GM23338 (cell line): ENCODE measurements around the gene EXOC3L4. TPM values are rescaled to one million over a fixed set of nuclear protein-coding genes. Genes with fewer than 3 reads are reported as not detected.

Experiments
- ATAC-seq: fragments of 200-7000 bp; cut with Tn5 transposase; 3 replicates; pipeline ENCODE4 v1.9.1; 2020
- DNase-seq: peaks from one replicate; pipeline ENCODE4 v3.0.0-alpha.2; 2015; ENCODE audit warnings: low spot score
- H2AFZ ChIP-seq: fragments of 200-600 bp; sonication (generic); 2 replicates; pipeline ENCODE4 v1.8.0; 2016; ENCODE audit warnings: antibody characterized with exemption, mild to moderate bottlenecking, moderate library complexity
- H3F3A ChIP-seq: fragments of 200-600 bp; sonication (generic); replicated peaks from 2 replicates; pipeline ENCODE4 v1.8.0; 2017; ENCODE audit warnings: antibody characterized with exemption, mixed run types, low read depth
- H3K27ac ChIP-seq: fragments of 200-600 bp; sonication (generic); 2 replicates; pipeline ENCODE4 v1.6.1; 2016; ENCODE audit warnings: low read depth
- H3K27me3 ChIP-seq: fragments of 200-600 bp; sonication (generic); 2 replicates; pipeline ENCODE4 v1.8.0; 2016; ENCODE audit warnings: mild to moderate bottlenecking, mixed run types, moderate library complexity; ENCODE audit not compliant: insufficient read depth
- H3K36me3 ChIP-seq: fragments of 200-600 bp; sonication (generic); 2 replicates; pipeline ENCODE4 v1.8.0; 2016; ENCODE audit warnings: mild to moderate bottlenecking; ENCODE audit not compliant: insufficient read depth
- H3K4me1 ChIP-seq: fragments of 200-600 bp; sonication (generic); 2 replicates; pipeline ENCODE4 v1.8.0; 2016; ENCODE audit warnings: mild to moderate bottlenecking, moderate library complexity; ENCODE audit not compliant: insufficient read depth
- H3K4me2 ChIP-seq: fragments of 200-600 bp; sonication (generic); 2 replicates; pipeline ENCODE4 v1.7.1; 2017; ENCODE audit warnings: mixed run types
- H3K4me3 ChIP-seq: fragments of 200-600 bp; sonication (generic); 2 replicates; pipeline ENCODE4 v1.6.1; 2016; ENCODE audit warnings: mixed run types
- H3K79me2 ChIP-seq: fragments of 200-600 bp; sonication (generic); replicated peaks from 2 replicates; pipeline ENCODE4 v1.8.0; 2017; ENCODE audit warnings: mild to moderate bottlenecking; ENCODE audit not compliant: insufficient read depth
- H3K9me2 ChIP-seq: fragments of 200-600 bp; sonication (generic); 2 replicates; pipeline ENCODE4 v1.8.0; 2017; ENCODE audit not compliant: insufficient read depth
- H4K20me1 ChIP-seq: fragments of 200-600 bp; sonication (generic); replicated peaks from 2 replicates; pipeline ENCODE4 v1.8.0; 2017; ENCODE audit warnings: mild to moderate bottlenecking; ENCODE audit not compliant: insufficient read depth
- H3K27ac Mint-ChIP-seq: 2 replicates; pipeline ENCODE4 v1.8.0; 2020; ENCODE audit warnings: inconsistent platforms, mild to moderate bottlenecking, moderate library complexity, mixed read lengths
- H3K27me3 Mint-ChIP-seq: 3 replicates; pipeline ENCODE4 v1.8.0; 2022; ENCODE audit warnings: low read depth, mild to moderate bottlenecking, moderate library complexity, mixed read lengths, inconsistent platforms; ENCODE audit not compliant: insufficient read depth, poor library complexity
- H3K36me3 Mint-ChIP-seq: 3 replicates; pipeline ENCODE4 v1.8.0; 2021; ENCODE audit warnings: low read depth, mild to moderate bottlenecking, inconsistent platforms, moderate library complexity, mixed read lengths
- H3K4me1 Mint-ChIP-seq: 3 replicates; pipeline ENCODE4 v1.8.0; 2020; ENCODE audit warnings: mild to moderate bottlenecking, inconsistent platforms, mixed read lengths
- H3K4me3 Mint-ChIP-seq: 3 replicates; pipeline ENCODE4 v1.8.0; 2021; ENCODE audit warnings: moderate library complexity, mild to moderate bottlenecking, inconsistent platforms, mixed read lengths
- H3K9me3 Mint-ChIP-seq: 3 replicates; pipeline ENCODE4 v1.8.0; 2020; ENCODE audit warnings: moderate library complexity, mild to moderate bottlenecking, inconsistent platforms, mixed read lengths
- CREB1 ChIP-seq: fragments of 250-450 bp; sonication (Bioruptor Pico); IDR thresholded peaks from 2 replicates; pipeline ENCODE4 v1.5.0; 2020; ENCODE audit warnings: low read depth, mild to moderate bottlenecking, moderate library complexity
- EZH2 ChIP-seq: fragments of 200-600 bp; sonication (generic); IDR thresholded peaks from one replicate; pipeline ENCODE4 v1.8.0; 2017; ENCODE audit warnings: antibody characterized with exemption, mild to moderate bottlenecking, low read depth; ENCODE audit not compliant: unreplicated experiment
- EZH2phosphoT487 ChIP-seq: fragments of 200-600 bp; sonication (generic); IDR thresholded peaks from one replicate; pipeline ENCODE4 v1.8.1; 2018; ENCODE audit warnings: antibody characterized with exemption; ENCODE audit not compliant: unreplicated experiment
- JUNB ChIP-seq: IDR thresholded peaks from one replicate; pipeline ENCODE4 v1.6.1; 2016; ENCODE audit warnings: antibody characterized with exemption; ENCODE audit not compliant: unreplicated experiment
- NANOG ChIP-seq: IDR thresholded peaks from 2 replicates; pipeline ENCODE4 v1.6.1; 2016; ENCODE audit warnings: antibody characterized with exemption, borderline replicate concordance
- POLR2AphosphoS5 ChIP-seq: IDR thresholded peaks from 2 replicates; pipeline ENCODE4 v1.6.1; 2016; ENCODE audit warnings: antibody characterized with exemption, low read depth
- REST ChIP-seq: IDR thresholded peaks from one replicate; pipeline ENCODE4 v1.6.1; 2018; ENCODE audit warnings: antibody characterized with exemption; ENCODE audit not compliant: unreplicated experiment
- STAT1 ChIP-seq: IDR thresholded peaks from one replicate; pipeline ENCODE4 v1.6.1; 2016; ENCODE audit warnings: antibody characterized with exemption; ENCODE audit not compliant: unreplicated experiment
- ZNF114 ChIP-seq: fragments of 250-450 bp; sonication (Bioruptor Pico); IDR thresholded peaks from 2 replicates; pipeline ENCODE4 v1.5.0; 2020; ENCODE audit warnings: mild to moderate bottlenecking, moderate library complexity
- ZNF331 ChIP-seq: fragments of 250-450 bp; sonication (Bioruptor Pico); IDR thresholded peaks from 2 replicates; pipeline ENCODE4 v1.5.0; 2020; ENCODE audit warnings: low read depth, mild to moderate bottlenecking, moderate library complexity
- ZNF462 ChIP-seq: fragments of 250-450 bp; sonication (Bioruptor Pico); IDR thresholded peaks from 2 replicates; pipeline ENCODE4 v1.5.0; 2020; ENCODE audit warnings: mild to moderate bottlenecking, moderate library complexity
- polyA plus RNA-seq: library from polyadenylated mRNA; unstranded; fragments of >200 nt; fragmentation: Nextera tagmentation; extraction: Ambion mirVana; gene quantifications from 2 replicates; pipeline ENCODE4 v1.2.1, GENCODE V29; 2016
- total RNA-seq: library from RNA; depleted of rRNA; stranded (reverse); fragments of >200 nt; shearing (Covaris generic); gene quantifications from 2 replicates; pipeline ENCODE4 v1.2.3, GENCODE V29; 2014
- TF ChIP-seq, protein P1 (sequence below), 2 experiments: fragments of 200-600 bp in 1 of 2; sonication (generic) in 1 of 2; conservative IDR thresholded peaks; 2 replicates each; pipeline versions ENCODE4 v1.5.1 to v1.6.1; 2016 to 2017; ENCODE audit warnings: antibody characterized with exemption in 2 of 2, low read depth in 2 of 2, mild to moderate bottlenecking in 2 of 2, moderate library complexity in 1 of 2
- TF ChIP-seq, protein P2 (sequence below): IDR thresholded peaks from 2 replicates; pipeline ENCODE4 v1.6.1; 2016; ENCODE audit warnings: antibody characterized with exemption

EXOC3L4 gene
- total and polyA plus RNA-seq, 2 experiments from 2014 or later: not detected

DNA sequence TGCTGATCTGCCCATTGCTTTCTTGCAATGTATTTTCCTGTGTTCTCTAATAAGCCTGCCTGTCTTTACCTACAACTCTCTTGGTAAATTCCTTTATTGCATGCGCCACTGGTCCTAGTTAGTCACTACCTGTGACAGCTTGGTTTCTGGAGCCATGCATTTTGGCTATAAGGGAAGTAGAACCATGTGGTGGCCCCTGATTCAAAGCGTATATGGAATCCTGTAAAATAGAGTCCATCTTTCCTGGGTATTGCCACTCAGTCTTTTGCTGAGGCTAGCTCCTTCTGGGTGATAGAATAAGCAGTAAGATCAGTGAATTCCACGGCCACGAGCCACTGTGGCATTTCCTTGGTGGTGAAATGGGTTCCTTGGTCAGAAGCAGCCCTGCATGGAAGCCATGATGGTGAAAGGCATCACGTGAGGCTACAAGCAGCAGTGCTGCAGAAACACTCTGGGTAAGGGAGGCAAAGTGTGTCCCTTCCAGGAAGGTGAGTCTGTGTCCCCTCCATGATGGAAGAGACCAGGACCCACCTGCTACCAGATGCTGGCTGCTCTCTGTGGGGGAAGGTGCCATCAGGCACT is 48.3 kb downstream of the EXOC3L4 start:
- H3K36me3 ChIP-seq: no peaks in the 10 kb centered on the region
- Mint-ChIP-seq H3K9me3 (no peaks in the 10 kb centered on the region; the same call in 2 of the 3 replicates), H3K36me3 (no peaks in the 10 kb centered on the region), H3K27ac (no peak overlapping the region), H3K4me1 (peaks cover 26% of the 10 kb centered on the region), H3K27me3 (peaks cover 16% of the 10 kb centered on the region), H3K4me3 (no peak overlapping the region)
- H4K20me1 ChIP-seq: no peaks in the 10 kb centered on the region
- H3K27ac ChIP-seq: no peak overlapping the region
- H3K27me3 ChIP-seq: peaks cover 30% of the 10 kb centered on the region
- no peak overlapping the region for H3K4me2 ChIP-seq
- no peak overlapping the region for H3K4me3 ChIP-seq
- no peaks in the 10 kb centered on the region for H3K79me2 ChIP-seq
- no peak for ATAC-seq
- no peaks in the 10 kb centered on the region for H3K9me2 ChIP-seq
- DNase-seq: no peak
- no peak overlapping the region for H2AFZ ChIP-seq
- TF ChIP-seq NANOG: no peak
- no peak for TF ChIP-seq ZNF462 (CRISPR knock-in tag)
- TF ChIP-seq, protein P1, sequence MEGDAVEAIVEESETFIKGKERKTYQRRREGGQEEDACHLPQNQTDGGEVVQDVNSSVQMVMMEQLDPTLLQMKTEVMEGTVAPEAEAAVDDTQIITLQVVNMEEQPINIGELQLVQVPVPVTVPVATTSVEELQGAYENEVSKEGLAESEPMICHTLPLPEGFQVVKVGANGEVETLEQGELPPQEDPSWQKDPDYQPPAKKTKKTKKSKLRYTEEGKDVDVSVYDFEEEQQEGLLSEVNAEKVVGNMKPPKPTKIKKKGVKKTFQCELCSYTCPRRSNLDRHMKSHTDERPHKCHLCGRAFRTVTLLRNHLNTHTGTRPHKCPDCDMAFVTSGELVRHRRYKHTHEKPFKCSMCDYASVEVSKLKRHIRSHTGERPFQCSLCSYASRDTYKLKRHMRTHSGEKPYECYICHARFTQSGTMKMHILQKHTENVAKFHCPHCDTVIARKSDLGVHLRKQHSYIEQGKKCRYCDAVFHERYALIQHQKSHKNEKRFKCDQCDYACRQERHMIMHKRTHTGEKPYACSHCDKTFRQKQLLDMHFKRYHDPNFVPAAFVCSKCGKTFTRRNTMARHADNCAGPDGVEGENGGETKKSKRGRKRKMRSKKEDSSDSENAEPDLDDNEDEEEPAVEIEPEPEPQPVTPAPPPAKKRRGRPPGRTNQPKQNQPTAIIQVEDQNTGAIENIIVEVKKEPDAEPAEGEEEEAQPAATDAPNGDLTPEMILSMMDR (conservative IDR thresholded peaks at IDR 0.05; ENCODE audit: low read depth in 2 of 2): no peak
- TF ChIP-seq STAT1: no peak
- no peak for TF ChIP-seq POLR2AphosphoS5
- no peak for TF ChIP-seq ZNF114 (CRISPR knock-in tag)
- no peak for TF ChIP-seq REST
- TF ChIP-seq, protein P2, sequence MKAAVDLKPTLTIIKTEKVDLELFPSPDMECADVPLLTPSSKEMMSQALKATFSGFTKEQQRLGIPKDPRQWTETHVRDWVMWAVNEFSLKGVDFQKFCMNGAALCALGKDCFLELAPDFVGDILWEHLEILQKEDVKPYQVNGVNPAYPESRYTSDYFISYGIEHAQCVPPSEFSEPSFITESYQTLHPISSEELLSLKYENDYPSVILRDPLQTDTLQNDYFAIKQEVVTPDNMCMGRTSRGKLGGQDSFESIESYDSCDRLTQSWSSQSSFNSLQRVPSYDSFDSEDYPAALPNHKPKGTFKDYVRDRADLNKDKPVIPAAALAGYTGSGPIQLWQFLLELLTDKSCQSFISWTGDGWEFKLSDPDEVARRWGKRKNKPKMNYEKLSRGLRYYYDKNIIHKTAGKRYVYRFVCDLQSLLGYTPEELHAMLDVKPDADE: no peak
- TF ChIP-seq EZH2phosphoT487: no peak
- TF ChIP-seq EZH2: no peak
- no peak for TF ChIP-seq JUNB
- TF ChIP-seq ZNF331 (CRISPR knock-in tag): no peak
- no peak for TF ChIP-seq CREB1 (CRISPR knock-in tag)
- no peaks in the 10 kb centered on the region for H3F3A ChIP-seq
- H3K4me1 ChIP-seq: peaks cover 7% of the 10 kb centered on the region
